H9 (cell line): Measurements from ENCODE around the gene SMIM14. TPM values are rescaled to one million over a fixed set of nuclear protein-coding genes. Genes with fewer than 3 reads are reported as not detected.

Experiments used
- DNase-seq: peaks from one replicate; pipeline ENCODE4 v3.0.0-alpha.2; 2017
- H2AFZ ChIP-seq: one replicate; pipeline ENCODE4 v1.6.1; 2013; ENCODE audit warnings: mild to moderate bottlenecking, low read length, control low read depth, moderate library complexity
- H2AK5ac ChIP-seq: 2 replicates; pipeline ENCODE4 v1.6.1; 2013; ENCODE audit warnings: low read length, control low read depth, mixed read lengths; ENCODE audit not compliant: insufficient read length
- H2BK120ac ChIP-seq: one replicate; pipeline ENCODE4 v1.6.1; 2013; ENCODE audit warnings: low read depth, mild to moderate bottlenecking, low read length, control low read depth, inconsistent platforms; ENCODE audit not compliant: poor library complexity, severe bottlenecking
- H2BK12ac ChIP-seq: 2 replicates; pipeline ENCODE4 v1.6.1; 2013; ENCODE audit warnings: low read length, control low read depth, mixed read lengths, low read depth; ENCODE audit not compliant: insufficient read length
- H2BK15ac ChIP-seq: 2 replicates; pipeline ENCODE4 v1.6.1; 2013; ENCODE audit warnings: low read depth, low read length, control low read depth
- H2BK20ac ChIP-seq: one replicate; pipeline ENCODE4 v1.6.1; 2013; ENCODE audit warnings: low read depth, mild to moderate bottlenecking, low read length, control low read depth, inconsistent platforms; ENCODE audit not compliant: poor library complexity, severe bottlenecking
- H2BK5ac ChIP-seq: 2 replicates; pipeline ENCODE4 v1.6.1; 2013; ENCODE audit warnings: low read length, control low read depth, mixed read lengths; ENCODE audit not compliant: insufficient read length
- H3K14ac ChIP-seq: 2 replicates; pipeline ENCODE4 v1.6.1; 2013; ENCODE audit warnings: low read length, control low read depth; ENCODE audit not compliant: insufficient read depth
- H3K18ac ChIP-seq: 2 replicates; pipeline ENCODE4 v1.6.1; 2013; ENCODE audit warnings: low read depth, mild to moderate bottlenecking, mixed read lengths, low read length, control low read depth; ENCODE audit not compliant: insufficient read length
- H3K23ac ChIP-seq: 2 replicates; pipeline ENCODE4 v1.6.1; 2013; ENCODE audit warnings: low read length, control low read depth, mixed read lengths, low read depth; ENCODE audit not compliant: insufficient read length
- H3K23me2 ChIP-seq: 2 replicates; pipeline ENCODE4 v1.6.1; 2013; ENCODE audit warnings: low read depth, mild to moderate bottlenecking, mixed read lengths, low read length, control low read depth; ENCODE audit not compliant: insufficient read length, poor library complexity, severe bottlenecking
- H3K27ac ChIP-seq: 2 replicates; pipeline ENCODE4 v1.5.1; 2013; ENCODE audit warnings: low read length, control low read depth, mixed read lengths, low read depth; ENCODE audit not compliant: insufficient read length
- H3K27me3 ChIP-seq: 2 replicates; pipeline ENCODE4 v1.6.1; 2013; ENCODE audit warnings: low read length, control low read depth, inconsistent platforms; ENCODE audit not compliant: insufficient read depth
- H3K4ac ChIP-seq: 2 replicates; pipeline ENCODE4 v1.6.1; 2013; ENCODE audit warnings: low read depth, mild to moderate bottlenecking, control low read depth, inconsistent platforms, low read length, moderate library complexity
- H3K4me1 ChIP-seq: 2 replicates; pipeline ENCODE4 v1.6.1; 2013; ENCODE audit warnings: low read length, control low read depth, inconsistent platforms; ENCODE audit not compliant: insufficient read depth
- H3K4me2 ChIP-seq: 2 replicates; pipeline ENCODE4 v1.6.1; 2013; ENCODE audit warnings: low read length, control low read depth, mixed read lengths; ENCODE audit not compliant: insufficient read length, insufficient read depth
- H3K56ac ChIP-seq: 2 replicates; pipeline ENCODE4 v1.6.1; 2013; ENCODE audit warnings: low read depth, mild to moderate bottlenecking, mixed read lengths, low read length, control low read depth; ENCODE audit not compliant: insufficient read length
- H3K79me1 ChIP-seq: 2 replicates; pipeline ENCODE4 v1.6.1; 2013; ENCODE audit warnings: low read depth, mild to moderate bottlenecking, moderate library complexity, low read length, control low read depth, inconsistent platforms; ENCODE audit not compliant: insufficient read depth, poor library complexity, severe bottlenecking
- H3K79me2 ChIP-seq: 2 replicates; pipeline ENCODE4 v1.6.1; 2013; ENCODE audit warnings: low read length, control low read depth, inconsistent platforms; ENCODE audit not compliant: insufficient read depth
- H3K9ac ChIP-seq: 2 replicates; pipeline ENCODE4 v1.6.1; 2013; ENCODE audit warnings: low read length, control low read depth, mixed read lengths; ENCODE audit not compliant: insufficient read length; ENCODE audit errors: extremely low read depth
- H3K9me3 ChIP-seq: one replicate; pipeline ENCODE4 v1.6.1; 2013; ENCODE audit warnings: low read depth, low read length, inconsistent platforms; ENCODE audit not compliant: control insufficient read depth
- H3T11ph ChIP-seq: one replicate; pipeline ENCODE4 v1.6.1; 2013; ENCODE audit warnings: mild to moderate bottlenecking, low read length, control low read depth, inconsistent platforms
- H4K20me1 ChIP-seq: one replicate; pipeline ENCODE4 v1.6.1; 2013; ENCODE audit not compliant: control insufficient read depth, insufficient read length, insufficient read depth
- H4K5ac ChIP-seq: 2 replicates; pipeline ENCODE4 v1.6.1; 2013; ENCODE audit warnings: low read depth, mild to moderate bottlenecking, mixed read lengths, low read length, control low read depth; ENCODE audit not compliant: insufficient read length
- H4K8ac ChIP-seq: replicated peaks from 2 replicates; pipeline ENCODE4 v1.6.1; 2013; ENCODE audit warnings: low read length, control low read depth, mixed read lengths, low read depth; ENCODE audit not compliant: insufficient read length
- H4K91ac ChIP-seq: 2 replicates; pipeline ENCODE4 v1.6.1; 2013; ENCODE audit warnings: low read depth, mild to moderate bottlenecking, moderate library complexity, mixed read lengths, low read length, control low read depth; ENCODE audit not compliant: insufficient read length
- H3K27ac Mint-ChIP-seq, 3 experiments: 2 replicates in 2 of 3; 3 replicates in 1 of 3; pipeline ENCODE4 v1.8.0; 2020 to 2021; ENCODE audit warnings: mixed read lengths in 3 of 3, mild to moderate bottlenecking in 1 of 3, moderate library complexity in 1 of 3
- H3K27me3 Mint-ChIP-seq: 2 replicates; pipeline ENCODE4 v1.8.0; 2021; ENCODE audit warnings: low read depth, mild to moderate bottlenecking, moderate library complexity, mixed read lengths
- H3K36me3 Mint-ChIP-seq, 3 experiments: 2 replicates in 2 of 3; 3 replicates in 1 of 3; pipeline ENCODE4 v1.8.0; 2020 to 2021; ENCODE audit warnings: low read depth in 3 of 3, mixed read lengths in 3 of 3; ENCODE audit not compliant: insufficient read depth in 1 of 3
- H3K4me1 Mint-ChIP-seq, 2 experiments: 2 replicates each; pipeline ENCODE4 v1.8.0; 2020; ENCODE audit warnings: mixed read lengths in 2 of 2
- H3K4me3 Mint-ChIP-seq, 2 experiments: 2 replicates in 1 of 2; 3 replicates in 1 of 2; pipeline ENCODE4 v1.8.0; 2020 to 2021; ENCODE audit warnings: mild to moderate bottlenecking in 2 of 2, mixed read lengths in 2 of 2, moderate library complexity in 1 of 2
- H3K9me3 Mint-ChIP-seq, 2 experiments: 2 replicates in 1 of 2; 3 replicates in 1 of 2; pipeline ENCODE4 v1.8.0; 2020; ENCODE audit warnings: mild to moderate bottlenecking in 2 of 2, mixed read lengths in 2 of 2, moderate library complexity in 1 of 2
- CTCF ChIP-seq: fragments of 200-600 bp; sonication (generic); conservative IDR thresholded peaks from 3 replicates; pipeline ENCODE4 v1.8.0; 2021; ENCODE audit warnings: antibody characterized with exemption, mild to moderate bottlenecking
- WGBS: extraction: QIAGEN DNeasy Blood & Tissue Kit; methylation state at CpG from one replicate; pipeline ENCODE4 v1.1.7; 2013; ENCODE audit warnings: missing lambda C conversion rate, low lambda C conversion rate, mixed read lengths; ENCODE audit not compliant: insufficient read length; ENCODE audit errors: extremely low coverage; 5-methylcytosine and 5-hydroxymethylcytosine counted together
- total RNA-seq: library from RNA; stranded (reverse); gene quantifications from 2 replicates; pipeline ENCODE4 v1.2.1, GENCODE V29; 2021

SMIM14 gene
- total RNA-seq, 1 experiment from 2014 or later, result 19.4 TPM

- Histone ChIP-seq H3K79me1 (peaks cover 4% of the 10 kb centered on the region), H3K14ac (no peak overlapping the region), H3K9me3 (no peaks in the 10 kb centered on the region), H2BK12ac (no peak overlapping the region), H4K91ac (no peak overlapping the region), H2AK5ac (no peak overlapping the region), H3K9ac (no peak overlapping the region), H3K23me2 (peaks cover 8% of the 10 kb centered on the region), H4K5ac (no peak overlapping the region), H3K27me3 (no peaks in the 10 kb centered on the region), H3K23ac (no peak overlapping the region), H2BK5ac (no peak overlapping the region), H3K18ac (no peak overlapping the region), H3K4ac (no peak overlapping the region), H2AFZ (no peak overlapping the region), H2BK15ac (no peak overlapping the region), H3K4me1 (peaks cover 5% of the 10 kb centered on the region; the same call in 1 of the 2 replicates), H3K27ac (peak overlapping the region; percentile 72), H3K4me2 (no peak overlapping the region), H3T11ph (no peak overlapping the region), H2BK20ac (no peak overlapping the region), H4K20me1 (no peaks in the 10 kb centered on the region), H4K8ac (no peak overlapping the region), H3K56ac (no peak overlapping the region), H3K79me2 (no peaks in the 10 kb centered on the region), H2BK120ac (no peak overlapping the region)
- Mint-ChIP-seq H3K27ac (peak overlapping the region; percentile 56 to 97 (median 60)), H3K4me1 (peaks cover 41 to 54% of the 10 kb centered on the region in 2 experiments), H3K27me3 (no peaks in the 10 kb centered on the region), H3K36me3 (no peaks in the 10 kb centered on the region; a peak in 2 of 7 replicates), H3K4me3 (peak overlapping the region; percentile 35 to 61), H3K9me3 (no peaks in the 10 kb centered on the region; a peak in 1 of 5 replicates)
- peak; percentile 84 for DNase-seq
- no CpG with 5 or more reads among the region's 1 CpG for WGBS
- no peak for TF ChIP-seq CTCF
Observed at GRCh38 chr4:39635023-39635422, 3.6 kb downstream of the SMIM14 start.
